GM19240 (cell line): ENCODE measurements around the gene TRIM41.
"Not testable (repeated sequence)": the region's sequence is repeated elsewhere in the genome, so short reads cannot be mapped to it uniquely, and the experiment has no call there.

Source experiments
- DNase-seq: peaks from one replicate; pipeline ENCODE4 v3.0.0; 2011; ENCODE audit warnings: low spot score; ENCODE audit not compliant: insufficient read length

TRIM41 gene

GRCh38 chr5:181210148-181210547 is 12.9 kb upstream of the TRIM41 start:
- DNase-seq = not testable (repeated sequence)

- DNase-seq = not testable (repeated sequence)
Measured at GRCh38 chr5:181210698-181211097, 12.4 kb upstream of the TRIM41 start.

- no peak for DNase-seq
Measured at GRCh38 chr5:181211208-181211607, 11.9 kb upstream of the TRIM41 start.

GRCh38 chr5:181212080-181212479 is 11.0 kb upstream of the TRIM41 start:
- no peak for DNase-seq

- DNase-seq = no peak
Measured at GRCh38 chr5:181212934-181213333, 10.1 kb upstream of the TRIM41 start.

GRCh38 chr5:181214249-181214648 is 8.8 kb upstream of the TRIM41 start:
- not testable (repeated sequence) for DNase-seq

GRCh38 chr5:181215997-181216989 is 6.8 kb upstream of the TRIM41 start:
- DNase-seq = no peak

- no peak for DNase-seq
Measured at GRCh38 chr5:181217111-181217802, 5.8 kb upstream of the TRIM41 start.

- DNase-seq = no peak
Measured at GRCh38 chr5:181217803-181218062, 5.3 kb upstream of the TRIM41 start.

GRCh38 chr5:181218795-181219124 is 4.3 kb upstream of the TRIM41 start:
- no peak for DNase-seq

GRCh38 chr5:181219262-181220177 is 3.6 kb upstream of the TRIM41 start:
- no peak for DNase-seq

GRCh38 chr5:181220178-181220515 is 2.9 kb upstream of the TRIM41 start:
- DNase-seq = no peak

- no peak for DNase-seq
Measured at GRCh38 chr5:181221105-181221791, 1.8 kb upstream of the TRIM41 start.

GRCh38 chr5:181221792-181222629 is 1.1 kb upstream of the TRIM41 start:
- DNase-seq = no peak

- DNase-seq = no peak
Measured at GRCh38 chr5:181222630-181223057, 437 bp upstream of the TRIM41 start.

- DNase-seq = no peak
Measured at GRCh38 chr5:181223729-181224389, 778 bp downstream of the TRIM41 start.

GRCh38 chr5:181224390-181225229 is 1.5 kb downstream of the TRIM41 start:
- no peak for DNase-seq

GRCh38 chr5:181229996-181230395 is 6.9 kb downstream of the TRIM41 start:
- no peak for DNase-seq

GRCh38 chr5:181230551-181230950 is 7.5 kb downstream of the TRIM41 start:
- no peak for DNase-seq
